GM19395 (cell line): ENCODE data around the gene FOS.

ENCODE experiments used
- ATAC-seq: cut with Tn5 transposase; IDR thresholded peaks from one replicate; pipeline ENCODE4 v1.9.1; 2021; ENCODE audit warnings: mild to moderate bottlenecking, moderate library complexity; ENCODE audit not compliant: unreplicated experiment

FOS gene

GRCh38 chr14:75311356-75311755, 32.7 kb downstream of the FOS start:
- no peak for ATAC-seq

DNA sequence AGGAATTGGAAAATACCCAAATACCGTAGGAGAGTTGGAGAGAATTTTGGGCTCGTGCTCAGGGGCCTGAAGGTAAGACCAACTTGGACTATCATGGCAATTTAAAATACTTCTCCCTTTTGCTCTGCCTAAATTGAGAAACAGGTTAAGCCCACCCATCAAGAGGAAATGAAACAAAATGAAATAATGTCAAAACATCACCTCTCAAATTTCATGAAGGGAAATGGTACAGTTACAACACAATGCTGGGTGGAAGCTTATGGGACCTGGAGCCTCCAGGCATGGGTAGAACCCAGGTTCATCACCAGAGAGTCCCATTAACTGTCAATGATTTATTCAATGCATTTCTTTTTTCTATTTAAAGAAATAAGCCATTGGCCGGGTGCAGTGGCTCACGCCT, 33.7 kb downstream of the FOS start:
- no peak for ATAC-seq

GRCh38 chr14:75313294-75313693, 34.7 kb downstream of the FOS start:
- ATAC-seq, result no peak

- no peak for ATAC-seq
Measured at GRCh38 chr14:75315144-75315543, 36.5 kb downstream of the FOS start.

GRCh38 chr14:75317148-75317547, 38.5 kb downstream of the FOS start:
- no peak for ATAC-seq

DNA sequence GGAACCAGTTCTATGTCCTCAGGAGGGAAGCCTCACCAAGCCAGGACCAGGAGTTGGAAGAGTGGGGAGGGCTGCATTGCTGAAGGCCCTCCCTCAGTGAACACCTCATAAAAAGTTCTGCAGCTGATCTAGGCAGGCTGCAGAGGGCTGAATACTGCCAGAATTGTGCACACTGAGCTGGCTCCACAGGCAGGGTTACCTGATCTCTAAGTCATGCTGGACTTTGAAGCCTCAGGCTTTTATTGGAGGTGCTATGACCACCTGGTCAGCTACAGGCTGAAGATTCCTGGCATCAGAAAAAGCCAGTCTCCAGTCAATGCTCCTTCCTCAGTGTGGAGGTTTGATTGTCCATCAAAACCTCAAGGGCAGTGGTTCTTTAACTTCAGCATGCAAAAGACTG, 39.7 kb downstream of the FOS start:
- no peak for ATAC-seq

DNA sequence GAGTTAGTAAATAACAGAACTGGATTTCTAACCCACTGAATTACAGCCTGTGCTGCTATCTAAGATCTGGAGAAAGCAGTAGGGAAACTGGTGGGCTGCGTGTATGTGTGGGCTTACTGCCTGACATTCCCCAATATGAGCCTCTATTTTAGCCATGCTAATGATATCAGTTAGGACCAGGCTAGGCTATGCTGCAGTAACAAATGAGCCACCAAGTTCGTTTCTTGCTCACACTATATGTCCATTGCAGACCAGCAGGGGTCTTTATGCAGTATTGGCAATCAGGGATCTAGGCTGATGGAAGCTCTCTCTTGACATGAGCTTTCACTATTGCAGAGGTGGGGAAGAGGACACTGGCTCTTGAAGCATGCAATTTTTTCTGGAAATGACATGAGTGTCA, 40.4 kb downstream of the FOS start:
- ATAC-seq, result no peak

- ATAC-seq, result no peak
Measured at GRCh38 chr14:75320196-75320595, 41.6 kb downstream of the FOS start.

DNA sequence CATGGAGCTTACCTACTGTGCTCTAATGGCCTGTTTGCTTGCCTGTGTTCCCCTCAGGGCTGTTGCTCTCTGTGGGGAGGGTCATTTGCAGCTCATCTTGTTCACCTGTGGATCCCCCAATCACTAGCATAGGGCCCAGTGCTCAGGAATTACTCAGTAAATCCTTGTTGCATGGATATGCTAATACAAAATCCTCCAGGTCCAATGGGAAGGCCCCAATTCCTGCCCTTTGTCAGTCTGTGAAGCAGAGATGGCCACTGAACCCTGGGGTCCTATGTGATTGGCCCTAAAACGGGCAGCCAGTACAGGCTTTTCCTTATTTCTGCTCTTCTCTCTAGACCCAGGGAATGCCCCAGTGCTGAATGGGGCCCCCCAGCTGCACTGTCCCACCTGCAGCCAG, 44.1 kb downstream of the FOS start:
- ATAC-seq, result no peak

DNA sequence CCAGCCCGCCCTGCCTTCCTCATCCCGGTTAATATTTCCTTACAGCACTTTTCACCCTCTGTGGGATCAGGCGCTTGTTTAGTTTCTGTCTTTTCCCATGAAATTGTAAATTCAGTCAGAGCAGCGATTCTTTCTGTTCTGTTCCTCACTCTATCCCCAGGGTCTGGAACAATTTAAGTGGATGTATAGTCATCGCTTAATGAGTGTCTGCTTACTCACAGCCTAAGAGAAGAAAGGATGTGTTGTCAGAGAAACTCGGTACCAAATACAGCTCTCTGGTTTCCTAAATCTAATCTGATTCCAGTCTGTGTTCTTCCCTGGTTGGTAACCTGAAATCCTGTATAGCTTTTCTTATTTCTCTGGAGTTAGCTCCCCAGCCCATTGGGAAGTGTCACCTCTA, 44.9 kb downstream of the FOS start:
- no peak for ATAC-seq

DNA sequence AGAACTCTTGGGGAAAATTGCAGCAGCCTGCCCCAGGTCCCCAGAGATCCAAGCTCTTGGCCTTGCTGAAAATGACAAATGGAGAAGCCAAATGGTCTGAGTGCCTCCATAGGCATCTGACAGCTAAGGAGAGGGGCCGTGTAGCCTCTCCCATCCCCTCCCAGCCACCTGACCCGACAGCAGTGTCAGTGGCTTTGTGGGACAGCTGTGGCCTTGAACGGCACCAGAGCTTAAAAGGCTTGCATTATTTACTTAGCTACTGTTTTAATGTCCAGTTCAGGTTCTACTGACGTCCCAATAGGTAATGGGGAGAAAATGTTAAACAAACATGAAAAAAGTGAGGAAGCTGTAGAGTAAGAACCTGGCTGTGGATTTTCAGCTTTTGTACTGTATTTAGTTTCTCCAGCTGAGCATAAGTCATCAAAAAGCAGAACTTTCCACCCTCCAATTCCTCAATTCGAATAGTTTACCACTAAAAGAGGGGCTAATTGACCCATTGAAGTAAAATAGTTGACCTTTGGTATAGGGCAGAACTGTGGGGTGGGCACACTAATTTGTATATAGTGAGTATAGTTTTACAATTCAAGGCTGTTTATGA, 50.0 kb downstream of the FOS start:
- no peak for ATAC-seq

GRCh38 chr14:75329369-75329768, 50.7 kb downstream of the FOS start:
- ATAC-seq, result no peak

DNA sequence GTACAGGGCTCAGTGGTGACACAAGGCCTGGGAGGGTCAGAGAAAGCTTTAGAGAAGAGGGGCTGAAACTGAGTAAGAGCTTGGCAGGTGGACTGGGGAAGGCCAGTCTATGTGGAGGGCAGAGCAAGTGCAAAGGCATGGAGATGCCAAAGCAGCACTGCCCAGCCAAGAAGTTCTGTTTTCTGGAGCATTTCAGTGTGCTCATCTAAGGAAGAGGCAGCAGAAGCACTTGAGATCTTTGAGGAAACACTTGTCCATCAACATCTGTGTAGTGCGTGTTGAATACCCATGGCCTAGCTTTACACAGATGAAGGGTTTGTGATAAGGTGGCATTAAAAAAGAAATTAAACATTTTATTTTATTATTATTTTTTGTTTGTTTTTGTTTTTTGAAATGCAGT, 52.8 kb downstream of the FOS start:
- ATAC-seq, result no peak
